GM21381 (cell line): ENCODE data around the gene ADAP1.

Experiments
- ATAC-seq: cut with Tn5 transposase; IDR thresholded peaks from one replicate; pipeline ENCODE4 v1.9.1; 2021; ENCODE audit warnings: mild to moderate bottlenecking, moderate library complexity; ENCODE audit not compliant: unreplicated experiment

ADAP1 gene

GRCh38 chr7:988963-989529, 34.6 kb upstream of the ADAP1 start:
- no peak for ATAC-seq

- no peak for ATAC-seq
Observed at GRCh38 chr7:988426-988911, 34.0 kb upstream of the ADAP1 start.

GRCh38 chr7:987909-988308, 33.4 kb upstream of the ADAP1 start:
- no peak for ATAC-seq

GRCh38 chr7:986766-987751, 32.6 kb upstream of the ADAP1 start:
- no peak for ATAC-seq

- ATAC-seq, result no peak
Observed at GRCh38 chr7:985915-986741, 31.6 kb upstream of the ADAP1 start.

- no peak for ATAC-seq
Observed at GRCh38 chr7:985127-985416, 30.6 kb upstream of the ADAP1 start.

- ATAC-seq, result no peak
Observed at GRCh38 chr7:984361-985126, 30.1 kb upstream of the ADAP1 start.

GRCh38 chr7:983616-984071, 29.2 kb upstream of the ADAP1 start:
- ATAC-seq, result no peak

DNA sequence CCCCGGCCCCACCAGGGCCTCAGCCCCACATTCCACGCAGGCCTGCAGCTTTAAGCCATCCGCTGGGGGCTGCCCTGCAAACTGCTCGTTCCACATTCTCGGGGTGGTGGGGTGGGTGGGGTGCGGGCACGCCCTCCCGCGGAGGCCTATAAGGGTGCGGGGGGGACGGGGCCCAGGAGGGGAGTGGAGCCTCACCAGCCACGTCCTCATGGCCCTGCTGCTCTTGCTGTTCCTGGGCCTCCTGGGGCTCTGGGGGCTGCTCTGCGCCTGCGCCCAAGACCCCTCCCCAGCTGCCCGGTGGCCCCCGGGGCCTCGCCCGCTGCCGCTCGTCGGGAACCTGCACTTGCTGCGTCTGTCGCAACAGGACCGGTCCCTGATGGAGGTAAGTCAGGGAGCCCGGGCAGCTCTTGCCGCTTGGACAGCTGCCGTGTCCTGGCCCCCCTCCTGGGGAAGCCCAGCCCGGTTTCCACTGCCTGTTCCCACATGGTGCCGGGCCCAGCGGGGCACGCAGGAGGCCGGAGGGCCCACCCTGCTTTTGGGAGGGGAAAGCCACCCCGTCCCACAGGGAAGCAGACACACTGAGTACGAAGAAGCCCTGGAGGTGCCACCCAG, 28.6 kb upstream of the ADAP1 start, which contains the start of gene CYP2W1:
TSS of gene CYP2W1 (plus strand) at position 178 of the 612 bp plus-strand sequence. CDS start at position 209, 31 bp downstream.
- no peak for ATAC-seq

- ATAC-seq, result no peak
Observed at GRCh38 chr7:982511-983003, 28.1 kb upstream of the ADAP1 start.

GRCh38 chr7:981793-982510, 27.5 kb upstream of the ADAP1 start:
- ATAC-seq, result no peak

GRCh38 chr7:979886-980571, 25.5 kb upstream of the ADAP1 start:
- no peak for ATAC-seq

DNA sequence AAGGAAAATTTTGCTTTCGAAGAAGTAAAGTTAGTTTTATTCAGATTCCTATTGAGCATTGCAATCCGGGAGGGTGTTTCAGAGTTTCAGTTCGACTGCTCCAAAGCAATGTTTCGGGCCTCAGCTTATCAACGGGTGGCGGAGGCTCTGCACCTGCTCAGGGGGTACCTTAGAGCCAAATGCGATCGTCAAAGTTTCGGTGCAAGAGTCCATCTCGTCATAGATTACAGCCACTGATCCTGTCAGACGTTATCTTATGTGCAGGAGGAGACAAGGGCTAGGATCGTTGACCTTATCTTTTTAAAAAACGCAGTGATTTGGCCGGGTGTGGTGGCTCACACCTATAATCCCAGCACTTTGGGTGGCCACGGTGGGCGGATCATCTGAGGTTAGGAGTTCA, 24.7 kb upstream of the ADAP1 start:
- ATAC-seq, result no peak

- no peak for ATAC-seq
Observed at GRCh38 chr7:978416-979091, 24.1 kb upstream of the ADAP1 start.

GRCh38 chr7:978049-978346, 23.5 kb upstream of the ADAP1 start:
- ATAC-seq, result no peak

DNA sequence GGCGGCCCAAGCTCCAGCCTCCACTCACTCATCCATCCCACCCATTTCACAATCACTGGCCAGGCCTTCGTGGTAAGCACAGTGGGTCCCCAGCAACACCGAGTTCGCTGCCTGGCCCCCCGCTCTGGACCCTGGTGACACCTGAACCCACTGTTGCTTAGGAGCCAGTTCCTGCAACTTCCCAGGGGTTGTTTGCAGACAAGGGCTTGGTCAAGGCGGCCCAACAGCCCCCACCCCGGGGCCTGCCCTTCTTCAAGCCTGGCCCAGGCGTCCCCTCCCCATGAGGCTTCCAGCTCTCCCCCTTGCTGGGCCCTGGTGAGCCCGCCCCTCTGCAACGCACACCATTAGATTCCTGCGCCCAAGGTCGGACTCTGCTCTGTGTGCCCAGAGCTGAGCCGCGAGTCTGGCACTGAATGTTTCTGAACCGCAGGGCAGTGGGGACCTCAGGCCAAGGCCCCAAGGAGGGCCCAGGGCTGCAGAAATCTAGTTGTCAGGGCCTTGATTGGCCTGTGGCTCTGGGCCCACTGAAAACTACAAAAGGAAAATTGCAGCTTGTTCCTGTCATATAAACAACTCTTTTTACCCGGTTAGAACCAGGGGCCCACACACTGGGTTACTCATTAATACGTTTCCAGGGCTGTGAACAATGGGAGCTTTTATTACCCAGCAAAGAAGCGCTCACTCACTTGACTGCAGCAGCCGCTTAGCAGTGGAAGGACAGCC, 23.0 kb upstream of the ADAP1 start:
- ATAC-seq, result no peak

- no peak for ATAC-seq
Observed at GRCh38 chr7:976901-977325, 22.4 kb upstream of the ADAP1 start.
